ENCODE results near the gene DYSF.

DNA sequence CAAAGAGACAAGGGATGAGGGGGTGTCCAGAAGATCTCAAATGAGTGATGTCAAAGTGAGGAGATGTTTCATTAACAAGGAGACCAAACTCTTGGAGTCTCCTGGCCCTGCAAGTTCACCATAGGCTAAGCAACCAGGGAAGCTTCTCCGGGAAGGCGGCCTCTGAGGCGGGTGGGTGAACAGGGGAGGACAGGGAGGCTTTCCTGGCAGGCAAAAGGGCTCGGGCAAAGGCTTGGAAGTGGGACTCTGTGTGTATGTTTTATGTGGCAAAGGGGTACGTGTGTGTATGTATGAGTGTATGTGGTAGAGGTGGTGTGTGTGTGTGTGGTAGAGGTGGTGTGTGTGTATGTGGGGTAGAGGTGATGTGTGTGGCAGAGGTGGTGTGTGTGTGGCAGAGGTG, 163.9 kb downstream of the DYSF start:
- TF ChIP-seq, protein P1, sequence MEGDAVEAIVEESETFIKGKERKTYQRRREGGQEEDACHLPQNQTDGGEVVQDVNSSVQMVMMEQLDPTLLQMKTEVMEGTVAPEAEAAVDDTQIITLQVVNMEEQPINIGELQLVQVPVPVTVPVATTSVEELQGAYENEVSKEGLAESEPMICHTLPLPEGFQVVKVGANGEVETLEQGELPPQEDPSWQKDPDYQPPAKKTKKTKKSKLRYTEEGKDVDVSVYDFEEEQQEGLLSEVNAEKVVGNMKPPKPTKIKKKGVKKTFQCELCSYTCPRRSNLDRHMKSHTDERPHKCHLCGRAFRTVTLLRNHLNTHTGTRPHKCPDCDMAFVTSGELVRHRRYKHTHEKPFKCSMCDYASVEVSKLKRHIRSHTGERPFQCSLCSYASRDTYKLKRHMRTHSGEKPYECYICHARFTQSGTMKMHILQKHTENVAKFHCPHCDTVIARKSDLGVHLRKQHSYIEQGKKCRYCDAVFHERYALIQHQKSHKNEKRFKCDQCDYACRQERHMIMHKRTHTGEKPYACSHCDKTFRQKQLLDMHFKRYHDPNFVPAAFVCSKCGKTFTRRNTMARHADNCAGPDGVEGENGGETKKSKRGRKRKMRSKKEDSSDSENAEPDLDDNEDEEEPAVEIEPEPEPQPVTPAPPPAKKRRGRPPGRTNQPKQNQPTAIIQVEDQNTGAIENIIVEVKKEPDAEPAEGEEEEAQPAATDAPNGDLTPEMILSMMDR (conservative IDR thresholded peaks at IDR 0.05), result no peak
- no peak for TF ChIP-seq ZFX (IDR thresholded peaks at IDR 0.05)

Measured in C4-2B (cell line).